Nucleus accumbens (tissue), 56 donors: ENCODE data around the gene EZH2.

Source experiments
- DNase-seq, 56 donors: peaks; one replicate each; lab custom pipeline; 2025; lab: John Stamatoyannopoulos, UW

EZH2 gene

GRCh38 chr7:148903504-148903903 lies 19.4 kb upstream of the EZH2 start:
- DNase-seq, result no peak

GRCh38 chr7:148901178-148901577 lies 17.1 kb upstream of the EZH2 start:
- no peak for DNase-seq

GRCh38 chr7:148898845-148899484 lies 14.9 kb upstream of the EZH2 start:
- no peak for DNase-seq

- DNase-seq, result no peak
Observed at GRCh38 chr7:148894591-148894990, 10.5 kb upstream of the EZH2 start.

- no peak for DNase-seq
Observed at GRCh38 chr7:148893071-148893470, 9.0 kb upstream of the EZH2 start.

GRCh38 chr7:148888300-148888699 lies 4.2 kb upstream of the EZH2 start:
- no peak for DNase-seq

- no peak for DNase-seq
Observed at GRCh38 chr7:148886844-148887243, 2.8 kb upstream of the EZH2 start.

GRCh38 chr7:148884299-148885022 lies 370 bp upstream of the EZH2 start:
- DNase-seq, result peak; percentile 44 to 96 (median 87)

GRCh38 chr7:148883266-148884048 lies 634 bp downstream of the EZH2 start:
- DNase-seq, result peak in 28 of 56 donors; percentile 14 to 57 (median 35)

- DNase-seq, result peak in 1 of 56 donors; percentile 28
Observed at GRCh38 chr7:148882841-148883265, 1.2 kb downstream of the EZH2 start.

- no peak for DNase-seq
Observed at GRCh38 chr7:148882192-148882591, 1.9 kb downstream of the EZH2 start.

- no peak for DNase-seq
Observed at GRCh38 chr7:148878317-148878716, 5.8 kb downstream of the EZH2 start.

- no peak for DNase-seq
Observed at GRCh38 chr7:148877517-148877916, 6.6 kb downstream of the EZH2 start.

- DNase-seq, result no peak
Observed at GRCh38 chr7:148872188-148872587, 11.9 kb downstream of the EZH2 start.

GRCh38 chr7:148871551-148871950 lies 12.5 kb downstream of the EZH2 start:
- DNase-seq, result no peak

- no peak for DNase-seq
Observed at GRCh38 chr7:148871030-148871429, 13.1 kb downstream of the EZH2 start.

- no peak for DNase-seq
Observed at GRCh38 chr7:148868378-148868674, 15.8 kb downstream of the EZH2 start.

GRCh38 chr7:148867596-148868377 lies 16.3 kb downstream of the EZH2 start:
- DNase-seq, result no peak

- DNase-seq, result no peak
Observed at GRCh38 chr7:148866362-148866761, 17.7 kb downstream of the EZH2 start.

GRCh38 chr7:148865283-148865682 lies 18.8 kb downstream of the EZH2 start:
- no peak for DNase-seq

- no peak for DNase-seq
Observed at GRCh38 chr7:148863324-148863723, 20.8 kb downstream of the EZH2 start.
